Large intestine (tissue), 3 donors: ENCODE measurements around the gene CD82. TPM values are rescaled to one million over a fixed set of nuclear protein-coding genes. Genes with fewer than 3 reads are reported as not detected.

ENCODE experiments used
- DNase-seq, 2 donors: peaks; one replicate each; pipeline versions ENCODE4 v3.0.0 to v3.0.0-alpha.2; 2013
- H3K27ac ChIP-seq: one replicate; pipeline ENCODE4 v1.5.1; 2013; ENCODE audit warnings: low read length
- H3K27me3 ChIP-seq: 2 replicates; pipeline ENCODE4 v1.6.1; 2013; ENCODE audit warnings: low read length; ENCODE audit not compliant: control insufficient read depth, insufficient read depth
- H3K36me3 ChIP-seq: 2 replicates; pipeline ENCODE4 v1.6.1; 2013; ENCODE audit warnings: low read length; ENCODE audit not compliant: control insufficient read depth, insufficient read depth
- H3K4me1 ChIP-seq: one replicate; pipeline ENCODE4 v1.6.1; 2013; ENCODE audit warnings: low read length; ENCODE audit not compliant: control insufficient read depth, insufficient read depth
- H3K4me3 ChIP-seq: one replicate; pipeline ENCODE4 v1.5.1; 2013; ENCODE audit warnings: low read length
- H3K9me3 ChIP-seq: one replicate; pipeline ENCODE4 v1.6.1; 2013; ENCODE audit warnings: mild to moderate bottlenecking, low read depth, low read length, moderate library complexity; ENCODE audit not compliant: control insufficient read depth
- WGBS: methylation state at CpG from one replicate; pipeline ENCODE4 v1.1.5; 2013; ENCODE audit warnings: low lambda C conversion rate; ENCODE audit not compliant: insufficient coverage; 5-methylcytosine and 5-hydroxymethylcytosine counted together
- polyA plus RNA-seq: library from polyadenylated mRNA; unstranded; fragments of 120-200 nt; gene quantifications from one replicate; pipeline ENCODE4 v1.2.1, GENCODE V29; 2013

The CD82 gene
- polyA plus RNA-seq, 1 donor = 106 TPM

- Histone ChIP-seq H3K4me1 (no peaks in the 10 kb centered on the region), H3K27ac (no peak overlapping the region), H3K36me3 (no peaks in the 10 kb centered on the region), H3K4me3 (no peak overlapping the region), H3K9me3 (no peaks in the 10 kb centered on the region), H3K27me3 (peaks cover 3% of the 10 kb centered on the region)
- WGBS = no CpG with 5 or more reads among the region's 12 CpGs
- DNase-seq = no peak
Measured at GRCh38 chr11:44524751-44525201, 40.7 kb upstream of the CD82 start.

GRCh38 chr11:44525473-44526252, 39.8 kb upstream of the CD82 start:
- WGBS = 94% methylated on average over 5 of the region's 20 CpGs
- Histone ChIP-seq H3K4me1 (no peaks in the 10 kb centered on the region), H3K36me3 (no peaks in the 10 kb centered on the region), H3K27me3 (no peaks in the 10 kb centered on the region), H3K4me3 (no peak overlapping the region), H3K9me3 (no peaks in the 10 kb centered on the region), H3K27ac (no peak overlapping the region)
- DNase-seq = no peak

- H3K36me3 ChIP-seq = no peaks in the 10 kb centered on the region
- H3K9me3 ChIP-seq = no peaks in the 10 kb centered on the region
- no CpG with 5 or more reads among the region's 12 CpGs for WGBS
- no peak overlapping the region for H3K27ac ChIP-seq
- H3K27me3 ChIP-seq = no peaks in the 10 kb centered on the region
- H3K4me1 ChIP-seq = no peaks in the 10 kb centered on the region
- no peak overlapping the region for H3K4me3 ChIP-seq
- no peak for DNase-seq
Measured at GRCh38 chr11:44526438-44526837, 39.0 kb upstream of the CD82 start.

- H3K27ac ChIP-seq = no peak overlapping the region
- 20% methylated on average over 1 of the region's 10 CpGs for WGBS
- H3K4me3 ChIP-seq = no peak overlapping the region
- H3K4me1 ChIP-seq = no peaks in the 10 kb centered on the region
- H3K36me3 ChIP-seq = no peaks in the 10 kb centered on the region
- H3K27me3 ChIP-seq = no peaks in the 10 kb centered on the region
- DNase-seq = no peak
- no peaks in the 10 kb centered on the region for H3K9me3 ChIP-seq
Measured at GRCh38 chr11:44527476-44527875, 38.0 kb upstream of the CD82 start.

GRCh38 chr11:44528103-44528502, 37.4 kb upstream of the CD82 start:
- Histone ChIP-seq H3K9me3 (no peaks in the 10 kb centered on the region), H3K4me1 (no peaks in the 10 kb centered on the region), H3K27ac (no peak overlapping the region), H3K4me3 (no peak overlapping the region), H3K36me3 (no peaks in the 10 kb centered on the region), H3K27me3 (no peaks in the 10 kb centered on the region)
- peak; percentile 40 to 60 for DNase-seq
- WGBS = 80% methylated on average over 1 of the region's 8 CpGs

- Histone ChIP-seq H3K27ac (no peak overlapping the region), H3K4me3 (no peak overlapping the region), H3K4me1 (no peaks in the 10 kb centered on the region), H3K9me3 (no peaks in the 10 kb centered on the region), H3K36me3 (no peaks in the 10 kb centered on the region), H3K27me3 (no peaks in the 10 kb centered on the region)
- no CpG with 5 or more reads among the region's 2 CpGs for WGBS
- DNase-seq = no peak
Measured at GRCh38 chr11:44528581-44528980, 36.9 kb upstream of the CD82 start.

GRCh38 chr11:44529895-44530412, 35.5 kb upstream of the CD82 start:
- Histone ChIP-seq H3K27ac (no peak overlapping the region), H3K27me3 (peaks cover 3% of the 10 kb centered on the region), H3K4me3 (no peak overlapping the region), H3K4me1 (no peaks in the 10 kb centered on the region), H3K9me3 (no peaks in the 10 kb centered on the region), H3K36me3 (no peaks in the 10 kb centered on the region)
- WGBS = 93% methylated on average over 2 of the region's 7 CpGs
- DNase-seq = no peak

- Histone ChIP-seq H3K36me3 (no peaks in the 10 kb centered on the region), H3K9me3 (no peaks in the 10 kb centered on the region), H3K27me3 (peaks cover 9% of the 10 kb centered on the region), H3K27ac (no peak overlapping the region), H3K4me3 (no peak overlapping the region), H3K4me1 (no peaks in the 10 kb centered on the region)
- WGBS = 20% methylated on average over 1 of the region's 9 CpGs
- peak in 1 of 2 donors; percentile 56 for DNase-seq
Measured at GRCh38 chr11:44530413-44531115, 34.9 kb upstream of the CD82 start.

- no peak for DNase-seq
- no peaks in the 10 kb centered on the region for H3K36me3 ChIP-seq
- H3K27ac ChIP-seq = no peak overlapping the region
- no peak overlapping the region for H3K4me3 ChIP-seq
- no CpG with 5 or more reads among the region's 9 CpGs for WGBS
- H3K27me3 ChIP-seq = peaks cover 9% of the 10 kb centered on the region
- H3K4me1 ChIP-seq = no peaks in the 10 kb centered on the region
- H3K9me3 ChIP-seq = no peaks in the 10 kb centered on the region
Measured at GRCh38 chr11:44531116-44531504, 34.4 kb upstream of the CD82 start.

- WGBS = no CpG with 5 or more reads among the region's 8 CpGs
Measured at GRCh38 chr11:44531636-44532035, 33.8 kb upstream of the CD82 start.

More at GRCh38 chr11:44531636-44532035, 33.8 kb upstream of the CD82 start:
- Histone ChIP-seq H3K36me3 (no peaks in the 10 kb centered on the region), H3K4me3 (no peak overlapping the region), H3K27me3 (peaks cover 9% of the 10 kb centered on the region), H3K9me3 (no peaks in the 10 kb centered on the region), H3K4me1 (no peaks in the 10 kb centered on the region), H3K27ac (no peak overlapping the region)
- no peak for DNase-seq
